ENCODE measurements around the gene OBSCN. TPM values are rescaled to one million over a fixed set of nuclear protein-coding genes. Genes with fewer than 3 reads are reported as not detected.

OBSCN gene
- total RNA-seq, 1 donor from 2014 or later: 316 TPM

- TF ChIP-seq, protein P1, sequence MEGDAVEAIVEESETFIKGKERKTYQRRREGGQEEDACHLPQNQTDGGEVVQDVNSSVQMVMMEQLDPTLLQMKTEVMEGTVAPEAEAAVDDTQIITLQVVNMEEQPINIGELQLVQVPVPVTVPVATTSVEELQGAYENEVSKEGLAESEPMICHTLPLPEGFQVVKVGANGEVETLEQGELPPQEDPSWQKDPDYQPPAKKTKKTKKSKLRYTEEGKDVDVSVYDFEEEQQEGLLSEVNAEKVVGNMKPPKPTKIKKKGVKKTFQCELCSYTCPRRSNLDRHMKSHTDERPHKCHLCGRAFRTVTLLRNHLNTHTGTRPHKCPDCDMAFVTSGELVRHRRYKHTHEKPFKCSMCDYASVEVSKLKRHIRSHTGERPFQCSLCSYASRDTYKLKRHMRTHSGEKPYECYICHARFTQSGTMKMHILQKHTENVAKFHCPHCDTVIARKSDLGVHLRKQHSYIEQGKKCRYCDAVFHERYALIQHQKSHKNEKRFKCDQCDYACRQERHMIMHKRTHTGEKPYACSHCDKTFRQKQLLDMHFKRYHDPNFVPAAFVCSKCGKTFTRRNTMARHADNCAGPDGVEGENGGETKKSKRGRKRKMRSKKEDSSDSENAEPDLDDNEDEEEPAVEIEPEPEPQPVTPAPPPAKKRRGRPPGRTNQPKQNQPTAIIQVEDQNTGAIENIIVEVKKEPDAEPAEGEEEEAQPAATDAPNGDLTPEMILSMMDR (IDR thresholded peaks at IDR 0.05; ENCODE audit: borderline replicate concordance): no peak
- Histone ChIP-seq H3K36me3 (peaks cover 7% of the 10 kb centered on the region), H3K27me3 (ENCODE audit: low read depth) (peaks cover 9% of the 10 kb centered on the region), H3K4me1 (peaks cover 41% of the 10 kb centered on the region), H3K9me3 (replicated peaks) (no peaks in the 10 kb centered on the region), H3K27ac (replicated peaks) (peak overlapping the region; percentile 78), H3K4me3 (no peak overlapping the region)
- DNase-seq: peak; percentile 13
- intact Hi-C loops (cut with micrococcal nuclease): no loop called here
These were observed 154.5 kb downstream of the OBSCN start for GRCh38 chr1:228362141-228362883.

GRCh38 chr1:228362884-228363450 is 155.1 kb downstream of the OBSCN start:
- Histone ChIP-seq H3K9me3 (replicated peaks) (no peaks in the 10 kb centered on the region), H3K27ac (replicated peaks) (peak overlapping the region; percentile 19), H3K27me3 (ENCODE audit: low read depth) (peaks cover 14% of the 10 kb centered on the region)

GRCh38 chr1:228363686-228364067 is 155.8 kb downstream of the OBSCN start:
- peaks cover 14% of the 10 kb centered on the region for H3K27me3 ChIP-seq (ENCODE audit: low read depth)
- TF ChIP-seq, protein P1 (IDR thresholded peaks at IDR 0.05; ENCODE audit: borderline replicate concordance): no peak
- no peak overlapping the region for H3K4me3 ChIP-seq
- intact Hi-C loops (cut with micrococcal nuclease): no loop called here
- peaks cover 49% of the 10 kb centered on the region for H3K4me1 ChIP-seq
- no peaks in the 10 kb centered on the region for H3K9me3 ChIP-seq (replicated peaks)
- H3K27ac ChIP-seq (replicated peaks): peak overlapping the region; percentile 95
- DNase-seq: peak; percentile 50
- H3K36me3 ChIP-seq: peaks cover 7% of the 10 kb centered on the region

More at GRCh38 chr1:228362884-228363450, 155.1 kb downstream of the OBSCN start:
- peak; percentile 3 for DNase-seq
- no peak overlapping the region for H3K4me3 ChIP-seq
- peaks cover 46% of the 10 kb centered on the region for H3K4me1 ChIP-seq
- H3K36me3 ChIP-seq: peaks cover 7% of the 10 kb centered on the region
- intact Hi-C loops (cut with micrococcal nuclease): no loop called here
- TF ChIP-seq, protein P1 (IDR thresholded peaks at IDR 0.05; ENCODE audit: borderline replicate concordance): no peak

DNA sequence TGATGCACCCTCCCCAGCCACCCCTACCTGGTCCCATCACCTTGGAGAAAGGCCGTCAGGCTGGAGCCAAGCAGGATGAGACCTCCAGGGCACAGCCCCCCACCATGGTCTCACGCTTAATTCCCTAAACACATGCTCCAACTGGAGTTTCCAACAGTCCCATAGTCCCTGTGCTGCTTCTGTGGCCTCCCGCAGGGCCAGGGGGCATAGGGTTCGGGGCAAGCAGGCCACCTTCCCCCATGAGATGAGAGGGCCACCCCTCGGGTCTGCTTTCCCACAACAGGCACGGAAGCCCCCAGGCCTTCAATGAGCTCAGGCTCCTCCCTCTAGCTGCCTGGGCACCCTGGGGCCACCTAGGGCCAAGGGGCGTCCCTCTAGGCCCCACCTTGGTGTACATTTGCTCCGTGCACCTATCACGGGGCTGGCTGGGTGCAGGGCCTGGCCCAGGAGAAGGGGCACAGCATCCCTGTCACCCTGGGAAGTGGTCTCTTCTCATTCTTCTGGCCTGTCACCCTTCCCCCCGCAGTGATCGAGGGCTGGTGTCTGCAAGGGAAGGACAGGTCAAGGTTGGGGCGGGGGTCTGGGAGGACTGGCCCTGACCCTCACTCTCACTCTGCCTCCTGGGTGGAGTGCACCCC is 156.3 kb downstream of the OBSCN start:
- peaks cover 7% of the 10 kb centered on the region for H3K36me3 ChIP-seq
- H3K4me3 ChIP-seq: no peak overlapping the region
- H3K27me3 ChIP-seq (ENCODE audit: low read depth): peaks cover 14% of the 10 kb centered on the region
- H3K27ac ChIP-seq (replicated peaks): peak overlapping the region; percentile 95
- peak; percentile 6 for DNase-seq
- H3K9me3 ChIP-seq (replicated peaks): no peaks in the 10 kb centered on the region
- peaks cover 52% of the 10 kb centered on the region for H3K4me1 ChIP-seq
- TF ChIP-seq, protein P1 (IDR thresholded peaks at IDR 0.05; ENCODE audit: borderline replicate concordance): no peak
- intact Hi-C loops (cut with micrococcal nuclease): no loop called here

DNA sequence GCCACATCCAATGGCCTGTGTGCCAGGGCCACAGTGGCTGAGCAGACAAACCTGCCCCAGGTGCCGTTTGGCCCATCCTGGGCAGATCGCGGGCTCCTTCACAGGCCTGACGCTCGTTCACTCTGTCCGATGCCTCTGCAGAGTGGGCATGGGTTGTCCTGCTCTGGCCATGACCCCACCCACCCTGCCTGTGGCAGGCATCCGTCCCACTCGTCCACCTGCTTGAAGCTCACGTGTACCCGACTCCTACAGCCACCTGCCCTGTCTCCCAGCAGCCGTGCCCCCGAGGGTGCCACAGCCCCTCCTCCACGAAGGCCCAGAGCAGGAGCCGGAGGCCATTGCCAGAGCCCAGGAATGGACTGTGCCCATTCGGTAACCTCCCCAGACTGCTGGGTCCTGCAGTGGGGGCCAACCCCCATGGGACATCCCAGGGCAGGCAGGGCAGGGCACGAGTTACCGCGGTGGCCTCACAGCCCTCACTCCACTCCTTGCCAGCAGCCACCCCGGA is 156.9 kb downstream of the OBSCN start:
- TF ChIP-seq, protein P1 (IDR thresholded peaks at IDR 0.05; ENCODE audit: borderline replicate concordance): no peak
- peaks cover 14% of the 10 kb centered on the region for H3K27me3 ChIP-seq (ENCODE audit: low read depth)

More for the DNA sequence above, 156.9 kb downstream of the OBSCN start:
- Histone ChIP-seq H3K4me3 (no peak overlapping the region), H3K27ac (replicated peaks) (peak overlapping the region; percentile 95), H3K4me1 (peaks cover 56% of the 10 kb centered on the region), H3K9me3 (replicated peaks) (no peaks in the 10 kb centered on the region), H3K36me3 (peaks cover 7% of the 10 kb centered on the region)
- peak; percentile 14 for DNase-seq
- intact Hi-C loops (cut with micrococcal nuclease): no loop called here

Data from left ventricle myocardium inferior (tissue), 1 donor.